ENCODE data around the gene SPRED2.

SPRED2 gene

GRCh38 chr2:65281627-65282351 lies 150.6 kb downstream of the SPRED2 start:
- no peaks in the 10 kb centered on the region for H3K9me3 Mint-ChIP-seq
- H3K4me1 Mint-ChIP-seq (ENCODE audit: low read depth), result peaks cover 11% of the 10 kb centered on the region
- no peak overlapping the region for H3K4me3 Mint-ChIP-seq
- peaks cover 7% of the 10 kb centered on the region for H3K27me3 Mint-ChIP-seq (ENCODE audit: low read depth)
- peaks cover 1% of the 10 kb centered on the region for H3K36me3 Mint-ChIP-seq (ENCODE audit: low read depth)
- no peak overlapping the region for H3K27ac Mint-ChIP-seq

GRCh38 chr2:65279756-65280155 lies 152.6 kb downstream of the SPRED2 start:
- Mint-ChIP-seq H3K4me1 (ENCODE audit: low read depth) (peaks cover 11% of the 10 kb centered on the region), H3K27me3 (ENCODE audit: low read depth) (peaks cover 3% of the 10 kb centered on the region), H3K27ac (no peak overlapping the region), H3K9me3 (no peaks in the 10 kb centered on the region), H3K36me3 (ENCODE audit: low read depth) (peaks cover 1% of the 10 kb centered on the region), H3K4me3 (no peak overlapping the region)

GRCh38 chr2:65278531-65278981 lies 153.8 kb downstream of the SPRED2 start:
- peak overlapping the region; percentile 50 for H3K4me3 Mint-ChIP-seq
- H3K27me3 Mint-ChIP-seq (ENCODE audit: low read depth), result peaks cover 3% of the 10 kb centered on the region
- peaks cover 7% of the 10 kb centered on the region for H3K36me3 Mint-ChIP-seq (ENCODE audit: low read depth)
- no peak overlapping the region for H3K27ac Mint-ChIP-seq
- peaks cover 11% of the 10 kb centered on the region for H3K4me1 Mint-ChIP-seq (ENCODE audit: low read depth)
- no peaks in the 10 kb centered on the region for H3K9me3 Mint-ChIP-seq

GRCh38 chr2:65277791-65278483 lies 154.5 kb downstream of the SPRED2 start:
- Mint-ChIP-seq H3K36me3 (ENCODE audit: low read depth) (peaks cover 11% of the 10 kb centered on the region), H3K27me3 (ENCODE audit: low read depth) (peaks cover 3% of the 10 kb centered on the region), H3K9me3 (no peaks in the 10 kb centered on the region), H3K4me3 (no peak overlapping the region), H3K27ac (no peak overlapping the region), H3K4me1 (ENCODE audit: low read depth) (peaks cover 11% of the 10 kb centered on the region)

GRCh38 chr2:65277118-65277517 lies 155.3 kb downstream of the SPRED2 start:
- Mint-ChIP-seq H3K4me1 (ENCODE audit: low read depth) (peaks cover 11% of the 10 kb centered on the region), H3K4me3 (no peak overlapping the region), H3K36me3 (ENCODE audit: low read depth) (peaks cover 18% of the 10 kb centered on the region), H3K27ac (no peak overlapping the region), H3K27me3 (ENCODE audit: low read depth) (peaks cover 3% of the 10 kb centered on the region), H3K9me3 (no peaks in the 10 kb centered on the region)

GRCh38 chr2:65276609-65277008 lies 155.8 kb downstream of the SPRED2 start:
- peaks cover 11% of the 10 kb centered on the region for H3K4me1 Mint-ChIP-seq (ENCODE audit: low read depth)
- no peak overlapping the region for H3K4me3 Mint-ChIP-seq
- peaks cover 20% of the 10 kb centered on the region for H3K36me3 Mint-ChIP-seq (ENCODE audit: low read depth)
- no peaks in the 10 kb centered on the region for H3K9me3 Mint-ChIP-seq
- no peak overlapping the region for H3K27ac Mint-ChIP-seq
- H3K27me3 Mint-ChIP-seq (ENCODE audit: low read depth), result peaks cover 3% of the 10 kb centered on the region

- no peaks in the 10 kb centered on the region for H3K9me3 Mint-ChIP-seq
- peaks cover 3% of the 10 kb centered on the region for H3K27me3 Mint-ChIP-seq (ENCODE audit: low read depth)
- no peak overlapping the region for H3K4me3 Mint-ChIP-seq
- no peak overlapping the region for H3K27ac Mint-ChIP-seq
- H3K4me1 Mint-ChIP-seq (ENCODE audit: low read depth), result peaks cover 11% of the 10 kb centered on the region
- peaks cover 23% of the 10 kb centered on the region for H3K36me3 Mint-ChIP-seq (ENCODE audit: low read depth)
These were observed 157.1 kb downstream of the SPRED2 start for GRCh38 chr2:65275141-65275915.

- Mint-ChIP-seq H3K9me3 (no peaks in the 10 kb centered on the region), H3K4me1 (ENCODE audit: low read depth) (peaks cover 4% of the 10 kb centered on the region), H3K4me3 (no peak overlapping the region)
These were observed 159.1 kb downstream of the SPRED2 start for GRCh38 chr2:65273344-65273743.

GRCh38 chr2:65268957-65269356 lies 163.4 kb downstream of the SPRED2 start:
- no peak overlapping the region for H3K4me3 Mint-ChIP-seq
- no peaks in the 10 kb centered on the region for H3K9me3 Mint-ChIP-seq
- no peaks in the 10 kb centered on the region for H3K27me3 Mint-ChIP-seq (ENCODE audit: low read depth)
- H3K4me1 Mint-ChIP-seq (ENCODE audit: low read depth), result peaks cover 12% of the 10 kb centered on the region
- no peak overlapping the region for H3K27ac Mint-ChIP-seq
- H3K36me3 Mint-ChIP-seq (ENCODE audit: low read depth), result peaks cover 52% of the 10 kb centered on the region

More at GRCh38 chr2:65273344-65273743, 159.1 kb downstream of the SPRED2 start:
- H3K36me3 Mint-ChIP-seq (ENCODE audit: low read depth), result peaks cover 32% of the 10 kb centered on the region
- no peaks in the 10 kb centered on the region for H3K27me3 Mint-ChIP-seq (ENCODE audit: low read depth)
- H3K27ac Mint-ChIP-seq, result no peak overlapping the region

GRCh38 chr2:65267008-65267407 lies 165.4 kb downstream of the SPRED2 start:
- H3K9me3 Mint-ChIP-seq, result no peaks in the 10 kb centered on the region
- H3K4me1 Mint-ChIP-seq (ENCODE audit: low read depth), result peaks cover 12% of the 10 kb centered on the region
- H3K36me3 Mint-ChIP-seq (ENCODE audit: low read depth), result peaks cover 39% of the 10 kb centered on the region
- no peaks in the 10 kb centered on the region for H3K27me3 Mint-ChIP-seq (ENCODE audit: low read depth)
- H3K4me3 Mint-ChIP-seq, result no peak overlapping the region
- no peak overlapping the region for H3K27ac Mint-ChIP-seq

- H3K27me3 Mint-ChIP-seq (ENCODE audit: low read depth), result no peaks in the 10 kb centered on the region
- H3K27ac Mint-ChIP-seq, result no peak overlapping the region
- H3K4me1 Mint-ChIP-seq (ENCODE audit: low read depth), result peaks cover 15% of the 10 kb centered on the region
- H3K4me3 Mint-ChIP-seq, result no peak overlapping the region
- H3K36me3 Mint-ChIP-seq (ENCODE audit: low read depth), result peaks cover 40% of the 10 kb centered on the region
- no peaks in the 10 kb centered on the region for H3K9me3 Mint-ChIP-seq
These were observed 166.7 kb downstream of the SPRED2 start for GRCh38 chr2:65265671-65266045.

- H3K4me1 Mint-ChIP-seq (ENCODE audit: low read depth), result peaks cover 15% of the 10 kb centered on the region
- H3K27me3 Mint-ChIP-seq (ENCODE audit: low read depth), result no peaks in the 10 kb centered on the region
- peaks cover 38% of the 10 kb centered on the region for H3K36me3 Mint-ChIP-seq (ENCODE audit: low read depth)
- H3K9me3 Mint-ChIP-seq, result no peaks in the 10 kb centered on the region
- H3K4me3 Mint-ChIP-seq, result no peak overlapping the region
- no peak overlapping the region for H3K27ac Mint-ChIP-seq
These were observed 167.4 kb downstream of the SPRED2 start for GRCh38 chr2:65264821-65265670.

GRCh38 chr2:65263986-65264385 lies 168.4 kb downstream of the SPRED2 start:
- Mint-ChIP-seq H3K36me3 (ENCODE audit: low read depth) (peaks cover 36% of the 10 kb centered on the region), H3K27me3 (ENCODE audit: low read depth) (no peaks in the 10 kb centered on the region), H3K4me1 (ENCODE audit: low read depth) (peaks cover 15% of the 10 kb centered on the region)

GRCh38 chr2:65263262-65263661 lies 169.1 kb downstream of the SPRED2 start:
- peaks cover 15% of the 10 kb centered on the region for H3K4me1 Mint-ChIP-seq (ENCODE audit: low read depth)
- no peak overlapping the region for H3K27ac Mint-ChIP-seq
- no peaks in the 10 kb centered on the region for H3K9me3 Mint-ChIP-seq
- H3K36me3 Mint-ChIP-seq (ENCODE audit: low read depth), result peaks cover 34% of the 10 kb centered on the region
- H3K27me3 Mint-ChIP-seq (ENCODE audit: low read depth), result no peaks in the 10 kb centered on the region
- H3K4me3 Mint-ChIP-seq, result no peak overlapping the region

More at GRCh38 chr2:65263986-65264385, 168.4 kb downstream of the SPRED2 start:
- no peaks in the 10 kb centered on the region for H3K9me3 Mint-ChIP-seq
- H3K27ac Mint-ChIP-seq, result no peak overlapping the region
- H3K4me3 Mint-ChIP-seq, result no peak overlapping the region

Data from T-helper 1 cell treated with Interleukin-12 subunit alpha and Interleukin-12 subunit beta and Interleukin-4 antibody, amounts not matched to agents 30 μg/mL and 1 μg/mL, for 36 hours (primary cell).